GM23338 (cell line): ENCODE data around the gene BTRC. TPM values are rescaled to one million over a fixed set of nuclear protein-coding genes. Genes with fewer than 3 reads are reported as not detected.

Experiments
- ATAC-seq: fragments of 200-7000 bp; cut with Tn5 transposase; 3 replicates; pipeline ENCODE4 v1.9.1; 2020
- DNase-seq: peaks from one replicate; pipeline ENCODE4 v3.0.0-alpha.2; 2015; ENCODE audit warnings: low spot score
- H2AFZ ChIP-seq: fragments of 200-600 bp; sonication (generic); 2 replicates; pipeline ENCODE4 v1.8.0; 2016; ENCODE audit warnings: antibody characterized with exemption, mild to moderate bottlenecking, moderate library complexity
- H3F3A ChIP-seq: fragments of 200-600 bp; sonication (generic); replicated peaks from 2 replicates; pipeline ENCODE4 v1.8.0; 2017; ENCODE audit warnings: antibody characterized with exemption, mixed run types, low read depth
- H3K27ac ChIP-seq: fragments of 200-600 bp; sonication (generic); 2 replicates; pipeline ENCODE4 v1.6.1; 2016; ENCODE audit warnings: low read depth
- H3K27me3 ChIP-seq: fragments of 200-600 bp; sonication (generic); 2 replicates; pipeline ENCODE4 v1.8.0; 2016; ENCODE audit warnings: mild to moderate bottlenecking, mixed run types, moderate library complexity; ENCODE audit not compliant: insufficient read depth
- H3K36me3 ChIP-seq: fragments of 200-600 bp; sonication (generic); 2 replicates; pipeline ENCODE4 v1.8.0; 2016; ENCODE audit warnings: mild to moderate bottlenecking; ENCODE audit not compliant: insufficient read depth
- H3K4me1 ChIP-seq: fragments of 200-600 bp; sonication (generic); 2 replicates; pipeline ENCODE4 v1.8.0; 2016; ENCODE audit warnings: mild to moderate bottlenecking, moderate library complexity; ENCODE audit not compliant: insufficient read depth
- H3K4me2 ChIP-seq: fragments of 200-600 bp; sonication (generic); 2 replicates; pipeline ENCODE4 v1.7.1; 2017; ENCODE audit warnings: mixed run types
- H3K4me3 ChIP-seq: fragments of 200-600 bp; sonication (generic); 2 replicates; pipeline ENCODE4 v1.6.1; 2016; ENCODE audit warnings: mixed run types
- H3K79me2 ChIP-seq: fragments of 200-600 bp; sonication (generic); replicated peaks from 2 replicates; pipeline ENCODE4 v1.8.0; 2017; ENCODE audit warnings: mild to moderate bottlenecking; ENCODE audit not compliant: insufficient read depth
- H3K9me2 ChIP-seq: fragments of 200-600 bp; sonication (generic); 2 replicates; pipeline ENCODE4 v1.8.0; 2017; ENCODE audit not compliant: insufficient read depth
- H4K20me1 ChIP-seq: fragments of 200-600 bp; sonication (generic); replicated peaks from 2 replicates; pipeline ENCODE4 v1.8.0; 2017; ENCODE audit warnings: mild to moderate bottlenecking; ENCODE audit not compliant: insufficient read depth
- H3K27ac Mint-ChIP-seq: 2 replicates; pipeline ENCODE4 v1.8.0; 2020; ENCODE audit warnings: inconsistent platforms, mild to moderate bottlenecking, moderate library complexity, mixed read lengths
- H3K27me3 Mint-ChIP-seq: 3 replicates; pipeline ENCODE4 v1.8.0; 2022; ENCODE audit warnings: low read depth, mild to moderate bottlenecking, moderate library complexity, mixed read lengths, inconsistent platforms; ENCODE audit not compliant: insufficient read depth, poor library complexity
- H3K36me3 Mint-ChIP-seq: 3 replicates; pipeline ENCODE4 v1.8.0; 2021; ENCODE audit warnings: low read depth, mild to moderate bottlenecking, inconsistent platforms, moderate library complexity, mixed read lengths
- H3K4me1 Mint-ChIP-seq: 3 replicates; pipeline ENCODE4 v1.8.0; 2020; ENCODE audit warnings: mild to moderate bottlenecking, inconsistent platforms, mixed read lengths
- H3K4me3 Mint-ChIP-seq: 3 replicates; pipeline ENCODE4 v1.8.0; 2021; ENCODE audit warnings: moderate library complexity, mild to moderate bottlenecking, inconsistent platforms, mixed read lengths
- H3K9me3 Mint-ChIP-seq: 3 replicates; pipeline ENCODE4 v1.8.0; 2020; ENCODE audit warnings: moderate library complexity, mild to moderate bottlenecking, inconsistent platforms, mixed read lengths
- CREB1 ChIP-seq: fragments of 250-450 bp; sonication (Bioruptor Pico); IDR thresholded peaks from 2 replicates; pipeline ENCODE4 v1.5.0; 2020; ENCODE audit warnings: low read depth, mild to moderate bottlenecking, moderate library complexity
- CTCF ChIP-seq, 2 experiments: fragments of 200-600 bp in 1 of 2; sonication (generic) in 1 of 2; conservative IDR thresholded peaks; 2 replicates each; pipeline versions ENCODE4 v1.5.1 to v1.6.1; 2016 to 2017; ENCODE audit warnings: antibody characterized with exemption in 2 of 2, low read depth in 2 of 2, mild to moderate bottlenecking in 2 of 2, moderate library complexity in 1 of 2
- ETS1 ChIP-seq: IDR thresholded peaks from 2 replicates; pipeline ENCODE4 v1.6.1; 2016; ENCODE audit warnings: antibody characterized with exemption
- EZH2phosphoT487 ChIP-seq: fragments of 200-600 bp; sonication (generic); IDR thresholded peaks from one replicate; pipeline ENCODE4 v1.8.1; 2018; ENCODE audit warnings: antibody characterized with exemption; ENCODE audit not compliant: unreplicated experiment
- JUNB ChIP-seq: IDR thresholded peaks from one replicate; pipeline ENCODE4 v1.6.1; 2016; ENCODE audit warnings: antibody characterized with exemption; ENCODE audit not compliant: unreplicated experiment
- REST ChIP-seq: IDR thresholded peaks from one replicate; pipeline ENCODE4 v1.6.1; 2018; ENCODE audit warnings: antibody characterized with exemption; ENCODE audit not compliant: unreplicated experiment
- STAT1 ChIP-seq: IDR thresholded peaks from one replicate; pipeline ENCODE4 v1.6.1; 2016; ENCODE audit warnings: antibody characterized with exemption; ENCODE audit not compliant: unreplicated experiment
- ZNF114 ChIP-seq: fragments of 250-450 bp; sonication (Bioruptor Pico); IDR thresholded peaks from 2 replicates; pipeline ENCODE4 v1.5.0; 2020; ENCODE audit warnings: mild to moderate bottlenecking, moderate library complexity
- ZNF462 ChIP-seq: fragments of 250-450 bp; sonication (Bioruptor Pico); IDR thresholded peaks from 2 replicates; pipeline ENCODE4 v1.5.0; 2020; ENCODE audit warnings: mild to moderate bottlenecking, moderate library complexity
- polyA plus RNA-seq: library from polyadenylated mRNA; unstranded; fragments of >200 nt; fragmentation: Nextera tagmentation; extraction: Ambion mirVana; gene quantifications from 2 replicates; pipeline ENCODE4 v1.2.1, GENCODE V29; 2016
- total RNA-seq: library from RNA; depleted of rRNA; stranded (reverse); fragments of >200 nt; shearing (Covaris generic); gene quantifications from 2 replicates; pipeline ENCODE4 v1.2.3, GENCODE V29; 2014

The BTRC gene
- total and polyA plus RNA-seq, 2 experiments from 2014 or later = 10.0 to 17.5 TPM

GRCh38 chr10:101441541-101442455, 87.8 kb downstream of the BTRC start:
- H4K20me1 ChIP-seq = no peaks in the 10 kb centered on the region
- Mint-ChIP-seq H3K27ac (no peak overlapping the region), H3K4me1 (peaks cover 15% of the 10 kb centered on the region), H3K36me3 (no peaks in the 10 kb centered on the region), H3K4me3 (no peak overlapping the region), H3K27me3 (no peaks in the 10 kb centered on the region), H3K9me3 (no peaks in the 10 kb centered on the region)
- H3K9me2 ChIP-seq = no peaks in the 10 kb centered on the region
- H3K27ac ChIP-seq = no peak overlapping the region
- TF ChIP-seq STAT1 = no peak
- TF ChIP-seq EZH2phosphoT487 = no peak
- peak; percentile 73 to 90 for TF ChIP-seq CTCF (conservative IDR thresholded peaks at IDR 0.05; ENCODE audit: low read depth in 2 of 2)
- no peak for TF ChIP-seq REST
- TF ChIP-seq JUNB = no peak
- no peak for TF ChIP-seq ZNF462 (CRISPR knock-in tag)
- TF ChIP-seq ZNF114 (CRISPR knock-in tag) = no peak
- peak; percentile 19; the same call in 1 of the 2 replicates for TF ChIP-seq CREB1 (CRISPR knock-in tag)
- no peak for TF ChIP-seq ETS1
- H3K4me3 ChIP-seq = no peak overlapping the region
- ATAC-seq (peak; percentile 98), DNase-seq (peak; percentile 81)
- no peaks in the 10 kb centered on the region for H3K79me2 ChIP-seq
- no peaks in the 10 kb centered on the region for H3K36me3 ChIP-seq
- no peaks in the 10 kb centered on the region for H3F3A ChIP-seq
- peaks cover 9% of the 10 kb centered on the region for H3K4me1 ChIP-seq
- no peaks in the 10 kb centered on the region for H3K27me3 ChIP-seq
- H2AFZ ChIP-seq = no peak overlapping the region
- H3K4me2 ChIP-seq = no peak overlapping the region
